IPS-15b (cell line): ENCODE results near the gene RAP1GAP2.
A peak's percentile ranks its signal among the peaks of the same experiment; 100 is the strongest.
"Not testable (repeated sequence)": the region's sequence is repeated elsewhere in the genome, so short reads cannot be mapped to it uniquely, and the experiment has no call there.

Source experiments
- H3K27me3 ChIP-seq: one replicate; pipeline ENCODE4 v1.6.1; 2013; ENCODE audit warnings: low read length; ENCODE audit not compliant: control insufficient read depth, insufficient read depth
- H3K36me3 ChIP-seq: one replicate; pipeline ENCODE4 v1.6.1; 2013; ENCODE audit warnings: low read length; ENCODE audit not compliant: control insufficient read depth, insufficient read depth
- H3K4me1 ChIP-seq: one replicate; pipeline ENCODE4 v1.6.1; 2013; ENCODE audit warnings: mild to moderate bottlenecking, low read length; ENCODE audit not compliant: control insufficient read depth, insufficient read depth
- H3K4me3 ChIP-seq: one replicate; pipeline ENCODE4 v1.5.1; 2013; ENCODE audit warnings: low read depth, low read length
- H3K9ac ChIP-seq: one replicate; pipeline ENCODE4 v1.6.1; 2013; ENCODE audit warnings: low read depth, mild to moderate bottlenecking, low read length
- H3K9me3 ChIP-seq: one replicate; pipeline ENCODE4 v1.6.1; 2013; ENCODE audit warnings: mild to moderate bottlenecking, low read length; ENCODE audit not compliant: control insufficient read depth, insufficient read depth

RAP1GAP2 gene

DNA sequence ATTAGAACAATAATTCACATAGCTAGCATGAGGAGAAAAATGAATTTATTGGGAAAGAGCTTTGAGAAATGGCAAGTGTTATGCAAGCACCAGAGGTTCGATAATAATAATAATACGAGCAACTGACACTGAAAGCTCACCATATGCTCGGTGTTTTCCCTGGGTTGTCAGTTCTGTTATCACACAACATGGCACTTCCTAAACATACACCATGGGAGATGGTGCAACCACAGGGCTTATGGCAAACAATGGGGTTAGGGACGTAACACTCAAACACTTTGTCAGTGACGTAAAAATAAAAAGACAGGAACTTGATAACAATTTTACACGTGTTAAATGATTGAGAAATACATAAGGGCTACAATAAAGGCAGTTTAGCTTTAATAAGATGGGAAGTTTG, 243.5 kb downstream of the RAP1GAP2 start:
- no peak overlapping the region for H3K4me3 ChIP-seq
- no peaks in the 10 kb centered on the region for H3K4me1 ChIP-seq
- no peak overlapping the region for H3K9ac ChIP-seq
- no peaks in the 10 kb centered on the region for H3K36me3 ChIP-seq
- no peaks in the 10 kb centered on the region for H3K9me3 ChIP-seq
- no peaks in the 10 kb centered on the region for H3K27me3 ChIP-seq

DNA sequence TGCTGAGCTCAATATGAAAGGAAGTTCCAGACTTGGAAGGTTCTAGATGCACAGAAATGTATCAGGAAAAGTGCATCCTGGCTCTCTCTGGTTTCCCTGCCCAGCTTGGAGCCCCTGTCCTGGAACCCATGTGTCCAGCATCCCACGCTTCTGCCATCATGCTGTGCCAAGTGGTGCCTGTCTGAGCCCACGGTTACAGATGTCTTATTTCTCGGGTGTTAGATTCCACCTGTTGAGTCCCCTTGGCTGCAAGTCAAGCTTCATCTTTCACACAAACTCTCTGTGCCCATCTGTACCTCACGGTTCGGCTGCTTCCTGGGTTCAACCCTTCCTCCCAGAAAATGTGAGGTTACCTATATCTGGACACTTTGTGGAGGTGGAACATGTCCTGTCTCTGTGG, 244.6 kb downstream of the RAP1GAP2 start:
- no peaks in the 10 kb centered on the region for H3K27me3 ChIP-seq
- H3K9ac ChIP-seq = no peak overlapping the region
- no peaks in the 10 kb centered on the region for H3K9me3 ChIP-seq
- H3K4me3 ChIP-seq = no peak overlapping the region
- H3K36me3 ChIP-seq = no peaks in the 10 kb centered on the region
- H3K4me1 ChIP-seq = no peaks in the 10 kb centered on the region

DNA sequence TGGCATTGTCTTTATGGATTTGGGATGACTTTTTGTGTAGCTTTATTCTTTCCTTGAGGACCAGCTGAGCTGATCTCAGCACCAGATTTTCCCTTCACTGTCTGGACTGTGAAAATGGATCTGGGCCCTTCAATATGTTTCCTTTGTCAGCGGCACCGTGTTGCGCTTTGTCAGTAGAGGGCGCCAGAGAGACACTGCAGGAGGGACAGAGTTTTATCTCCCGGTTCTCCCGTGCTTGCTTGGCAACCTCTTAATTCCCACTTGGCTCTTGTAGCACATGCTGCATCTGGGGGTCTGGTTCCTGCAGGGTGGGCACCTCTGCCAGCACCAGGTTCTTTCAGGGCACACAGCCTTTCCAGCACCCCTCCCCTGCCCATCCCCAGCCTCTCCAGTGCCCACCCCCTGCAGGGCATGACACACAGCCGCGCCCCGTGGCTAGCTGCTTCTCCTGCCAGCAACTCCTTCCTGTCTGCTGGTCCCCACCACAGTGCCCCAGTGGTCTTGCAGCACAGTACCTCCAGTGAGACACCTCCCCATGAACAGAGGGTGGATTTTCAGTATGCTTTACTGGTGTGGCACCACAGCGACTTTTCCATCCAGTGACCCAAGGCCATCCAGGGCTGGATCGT, 247.6 kb downstream of the RAP1GAP2 start:
- Histone ChIP-seq H3K9me3 (no peaks in the 10 kb centered on the region), H3K36me3 (no peaks in the 10 kb centered on the region), H3K27me3 (no peaks in the 10 kb centered on the region), H3K4me3 (no peak overlapping the region), H3K9ac (no peak overlapping the region), H3K4me1 (no peaks in the 10 kb centered on the region)

DNA sequence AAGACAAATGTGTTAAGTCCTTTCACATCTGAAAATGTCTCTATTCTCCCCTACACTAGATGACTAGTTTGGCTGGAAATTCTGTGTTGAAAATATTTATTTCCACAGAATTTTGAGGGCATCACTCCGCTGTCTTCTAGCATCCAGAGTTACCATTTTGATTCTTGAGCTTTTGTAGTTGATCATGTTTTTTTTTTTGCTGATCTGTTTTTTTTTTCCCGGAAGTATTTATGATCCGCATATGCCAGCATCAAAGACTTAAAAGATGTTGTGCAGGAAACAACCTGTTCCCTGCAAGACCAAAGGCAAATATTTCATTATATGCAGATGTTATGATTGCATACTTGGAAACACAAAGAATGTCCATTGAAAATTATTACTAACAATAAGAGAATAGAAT, 250.5 kb downstream of the RAP1GAP2 start:
- Histone ChIP-seq H3K27me3 (no peaks in the 10 kb centered on the region), H3K4me1 (no peaks in the 10 kb centered on the region), H3K9ac (no peak overlapping the region), H3K9me3 (no peaks in the 10 kb centered on the region), H3K4me3 (no peak overlapping the region), H3K36me3 (no peaks in the 10 kb centered on the region)

DNA sequence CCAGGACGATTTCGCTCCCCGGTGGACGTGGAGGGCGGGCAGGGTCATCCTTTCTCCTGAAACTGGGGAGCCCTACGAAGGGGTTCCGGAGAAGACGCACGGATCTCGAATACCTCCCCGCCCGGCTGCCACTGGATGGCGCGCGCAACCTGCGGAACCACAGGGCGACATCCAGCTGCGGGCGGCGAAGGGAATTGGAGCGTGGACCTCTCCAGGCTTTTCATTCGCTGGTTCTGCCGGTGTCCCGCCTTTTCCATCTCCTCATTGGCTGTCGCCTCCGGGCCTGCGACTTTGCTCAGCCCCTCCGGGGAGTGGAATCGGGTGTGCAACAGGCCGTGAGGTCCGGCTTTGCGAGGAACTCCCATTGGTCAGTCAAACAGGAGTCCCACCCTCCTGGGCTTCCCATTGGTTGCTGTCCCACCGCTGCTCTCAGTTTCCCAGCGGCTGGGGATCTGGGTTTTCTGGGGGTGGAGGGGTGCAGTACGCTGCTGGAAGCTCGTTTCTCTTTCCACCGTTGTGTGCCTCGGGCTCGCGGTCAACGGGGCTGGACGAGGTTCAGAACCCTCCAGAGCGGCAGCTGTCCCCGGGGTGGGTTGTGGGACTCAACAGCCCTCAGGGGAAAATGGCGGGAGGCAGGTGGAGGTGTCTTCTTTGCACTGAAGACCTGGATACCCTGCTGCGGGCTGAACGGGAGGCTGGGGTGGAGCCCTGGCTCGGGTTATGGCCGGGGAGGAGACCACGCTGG, 252.7 kb downstream of the RAP1GAP2 start:
- Histone ChIP-seq H3K4me1 (no peaks in the 10 kb centered on the region), H3K4me3 (peak overlapping the region; percentile 94), H3K27me3 (no peaks in the 10 kb centered on the region), H3K9ac (peak overlapping the region; percentile 90), H3K36me3 (no peaks in the 10 kb centered on the region), H3K9me3 (no peaks in the 10 kb centered on the region)

DNA sequence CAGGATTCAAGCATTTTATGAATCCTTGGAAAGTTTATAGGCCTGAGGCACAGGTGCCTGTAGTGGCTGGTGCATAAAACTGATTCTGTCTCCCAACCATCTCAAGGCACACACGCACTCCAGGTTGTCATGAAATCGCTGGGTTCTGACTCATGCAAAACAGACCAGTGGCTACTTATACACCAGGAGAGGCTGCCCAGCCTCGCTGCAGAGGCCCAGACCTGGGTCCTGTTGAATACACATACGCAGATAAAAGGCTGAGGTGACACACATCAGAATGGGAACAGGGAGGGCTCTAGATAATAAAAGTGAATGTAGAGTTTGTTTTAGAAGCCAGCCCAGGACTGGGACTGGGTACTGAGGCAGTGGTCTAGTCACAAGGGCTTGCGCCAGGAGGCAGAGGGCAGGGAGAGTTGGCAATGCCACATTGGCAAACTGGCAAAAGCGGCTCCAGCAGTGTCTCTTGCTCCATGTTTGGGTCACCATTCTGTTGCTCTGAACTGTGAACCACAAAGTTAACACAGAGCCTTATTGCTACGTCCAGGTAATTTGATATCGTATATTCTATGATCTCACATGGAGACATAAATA, 253.6 kb downstream of the RAP1GAP2 start:
- H3K4me3 ChIP-seq = peak overlapping the region; percentile 94
- peak overlapping the region; percentile 90 for H3K9ac ChIP-seq
- H3K4me1 ChIP-seq = no peaks in the 10 kb centered on the region
- H3K36me3 ChIP-seq = no peaks in the 10 kb centered on the region
- H3K27me3 ChIP-seq = no peaks in the 10 kb centered on the region
- H3K9me3 ChIP-seq = no peaks in the 10 kb centered on the region

DNA sequence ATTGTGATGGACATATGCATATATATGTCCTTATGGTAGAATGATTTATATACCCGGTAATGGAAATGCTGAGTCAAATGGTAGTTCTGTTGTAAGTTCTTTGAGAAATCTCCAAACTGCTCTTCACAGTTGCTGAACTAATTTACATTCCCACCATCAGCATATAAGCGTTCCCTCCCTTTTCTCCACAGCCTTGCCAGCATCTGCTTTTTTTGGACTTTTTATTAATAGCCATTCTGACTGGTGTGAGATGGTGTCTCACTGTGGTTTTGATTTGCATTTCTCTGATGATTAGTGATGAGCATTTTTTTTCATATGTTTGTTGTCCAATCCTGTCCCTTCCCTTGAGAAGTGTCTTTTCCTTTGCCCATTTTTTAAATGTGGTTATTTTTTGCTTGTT, 258.6 kb downstream of the RAP1GAP2 start:
- not testable (repeated sequence) for H3K9ac ChIP-seq, H3K4me1 ChIP-seq, H3K27me3 ChIP-seq, H3K36me3 ChIP-seq, H3K4me3 ChIP-seq, H3K9me3 ChIP-seq

DNA sequence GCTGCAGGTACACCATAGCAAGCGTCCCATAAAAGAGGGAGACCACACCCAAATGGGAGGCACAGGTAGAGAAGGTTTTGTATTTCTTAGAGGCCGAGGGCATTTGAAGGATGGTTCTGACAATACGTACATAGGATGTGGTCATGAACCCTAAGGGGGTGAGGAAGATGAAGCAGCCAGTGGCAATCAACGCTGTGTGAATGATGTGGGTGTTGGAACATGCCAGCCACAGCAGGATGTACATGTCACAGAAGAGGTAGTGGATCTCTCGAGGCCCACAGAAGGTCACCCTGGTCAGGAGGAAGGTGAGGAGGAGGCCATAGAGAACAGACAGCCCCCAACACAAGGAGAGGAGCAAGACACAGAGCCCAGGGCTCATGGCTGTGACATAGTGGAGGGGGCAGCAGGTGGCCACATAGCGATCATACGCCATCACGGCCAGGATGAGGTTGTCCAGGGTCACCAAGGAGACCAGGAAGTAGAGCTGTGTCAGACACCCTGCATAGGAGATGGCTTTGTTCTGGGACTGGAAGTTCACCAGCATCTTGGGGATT, 266.7 kb downstream of the RAP1GAP2 start:
- not testable (repeated sequence) for H3K4me1 ChIP-seq, H3K36me3 ChIP-seq, H3K9ac ChIP-seq, H3K4me3 ChIP-seq, H3K27me3 ChIP-seq, H3K9me3 ChIP-seq

DNA sequence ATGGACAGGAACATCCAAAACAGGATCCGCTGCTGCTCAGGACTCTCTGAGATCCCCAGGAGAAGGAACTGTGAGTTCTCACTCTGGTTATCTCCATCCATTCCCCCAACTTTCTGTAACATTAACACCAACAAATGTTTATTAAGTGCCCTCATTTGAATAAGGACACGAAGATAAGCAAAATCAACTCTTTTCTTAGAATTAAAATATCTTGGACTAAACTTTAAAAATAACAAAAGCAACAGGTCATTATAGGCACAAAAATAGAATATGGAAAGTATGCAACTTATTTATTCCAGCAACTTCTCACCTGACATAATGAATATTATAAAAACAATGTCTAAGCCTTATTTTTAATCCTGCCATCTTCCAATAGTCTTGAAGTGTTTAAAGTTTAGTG, 267.3 kb downstream of the RAP1GAP2 start, which contains the start of gene OR1D5:
OR1D5 (minus strand) TSS at position 101 of the 400 bp plus-strand sequence; CDS start at position 101, 0 bp downstream.
- H3K4me3 ChIP-seq, H3K4me1 ChIP-seq, H3K27me3 ChIP-seq, H3K9ac ChIP-seq, H3K36me3 ChIP-seq, H3K9me3 ChIP-seq: not testable (repeated sequence)

DNA sequence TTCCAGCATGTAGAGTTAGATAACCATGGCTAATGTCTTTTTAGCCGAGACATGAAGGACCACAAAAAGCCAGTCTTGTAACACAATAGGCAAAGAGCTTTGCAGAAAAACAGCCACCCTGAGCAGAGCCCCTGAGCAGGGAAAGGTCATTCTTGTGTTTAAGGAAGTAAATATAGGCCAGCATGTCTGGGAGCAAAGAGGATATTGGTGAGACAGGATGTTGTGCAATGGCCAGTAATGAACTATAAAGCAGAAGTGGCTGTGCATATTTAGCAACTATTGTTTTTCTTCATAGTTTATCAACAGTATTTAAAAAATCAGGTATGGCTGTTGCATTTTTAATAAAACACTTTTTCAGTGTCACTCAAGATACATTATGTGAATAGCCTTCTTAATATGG, 269.0 kb downstream of the RAP1GAP2 start:
- not testable (repeated sequence) for H3K36me3 ChIP-seq, H3K4me1 ChIP-seq, H3K9ac ChIP-seq, H3K4me3 ChIP-seq, H3K9me3 ChIP-seq, H3K27me3 ChIP-seq

DNA sequence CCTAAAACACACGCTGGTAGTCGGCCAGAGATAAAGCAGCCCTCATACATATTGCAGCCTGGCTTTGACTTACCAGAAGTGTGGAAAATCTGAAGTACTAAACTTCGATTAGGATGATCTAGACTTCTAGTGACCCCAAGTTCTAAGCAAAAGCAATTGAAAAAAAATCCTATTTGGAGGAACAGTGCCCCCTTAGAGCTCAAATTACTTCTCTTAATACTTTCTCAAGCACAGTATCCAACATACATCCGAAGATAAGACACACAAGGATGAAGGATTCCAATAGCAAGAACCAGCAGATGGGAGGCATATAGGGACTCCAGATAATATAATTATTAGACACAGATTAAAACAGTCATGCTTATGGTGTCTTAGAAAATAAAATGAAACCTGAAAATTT, 277.6 kb downstream of the RAP1GAP2 start:
- H3K27me3 ChIP-seq = not testable (repeated sequence)

More for the DNA sequence above, 277.6 kb downstream of the RAP1GAP2 start:
- not testable (repeated sequence) for H3K4me3 ChIP-seq, H3K4me1 ChIP-seq, H3K9me3 ChIP-seq, H3K36me3 ChIP-seq, H3K9ac ChIP-seq
